Measurements from ENCODE around the gene FAR1.

FAR1 gene

GRCh38 chr11:13669544-13670488, 1.3 kb downstream of the FAR1 start:
- DNase-seq (ENCODE audit: low read depth, low spot score): no peak

- no peak for DNase-seq (ENCODE audit: low read depth, low spot score)
Observed at GRCh38 chr11:13672576-13673210, 4.2 kb downstream of the FAR1 start.

DNA sequence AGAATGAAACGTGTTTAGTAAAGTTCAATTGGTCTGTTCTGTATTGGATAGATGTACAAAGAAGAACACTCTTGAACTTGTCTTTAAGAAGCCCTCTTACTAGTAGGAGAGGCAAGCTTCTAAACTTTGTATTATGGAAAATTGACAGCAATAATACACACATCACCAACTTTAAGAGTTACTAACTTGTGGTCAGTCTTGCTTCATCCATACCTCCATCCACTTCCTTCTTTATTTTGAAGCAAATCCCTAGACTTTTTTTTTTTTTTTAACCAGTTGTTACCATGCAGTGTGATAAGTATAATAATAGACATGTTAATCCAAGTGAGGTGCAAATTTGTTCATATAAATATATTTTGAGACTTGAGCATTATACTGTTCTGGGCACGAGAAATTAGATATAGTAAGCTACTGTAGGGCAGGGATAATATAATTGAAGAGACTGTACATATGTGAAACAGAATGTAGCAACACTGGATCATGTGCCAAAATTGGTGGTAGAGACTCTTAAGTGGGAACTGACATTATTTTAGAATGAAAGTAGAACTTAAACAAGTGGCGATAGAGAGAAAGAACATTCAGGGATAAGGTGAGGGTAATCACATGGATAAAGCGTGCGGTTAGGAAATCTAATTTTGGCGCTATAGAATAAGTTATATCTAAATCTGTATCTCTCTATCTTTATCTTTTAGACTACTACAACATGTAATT, 6.5 kb downstream of the FAR1 start:
- no peak for DNase-seq (ENCODE audit: low read depth, low spot score)

DNA sequence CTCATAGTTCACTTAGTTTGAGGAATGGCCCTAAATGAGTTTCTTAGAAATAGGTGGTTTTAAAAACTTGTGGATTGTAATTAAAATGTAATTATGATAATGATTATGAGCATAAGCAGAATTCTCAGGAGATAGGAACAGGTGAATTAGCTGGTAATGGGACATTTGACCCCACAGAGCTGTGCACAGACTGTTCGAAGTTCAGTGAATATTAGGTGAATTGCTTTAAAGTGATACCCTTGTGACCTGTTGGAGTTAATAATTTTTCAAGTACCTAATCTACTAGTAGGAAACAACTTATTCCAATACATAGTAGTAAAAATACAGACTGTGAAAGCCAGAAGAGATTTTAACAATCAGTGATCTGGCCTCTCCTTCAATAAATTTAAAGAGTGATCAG, 8.1 kb downstream of the FAR1 start:
- DNase-seq (ENCODE audit: low read depth, low spot score): no peak

DNA sequence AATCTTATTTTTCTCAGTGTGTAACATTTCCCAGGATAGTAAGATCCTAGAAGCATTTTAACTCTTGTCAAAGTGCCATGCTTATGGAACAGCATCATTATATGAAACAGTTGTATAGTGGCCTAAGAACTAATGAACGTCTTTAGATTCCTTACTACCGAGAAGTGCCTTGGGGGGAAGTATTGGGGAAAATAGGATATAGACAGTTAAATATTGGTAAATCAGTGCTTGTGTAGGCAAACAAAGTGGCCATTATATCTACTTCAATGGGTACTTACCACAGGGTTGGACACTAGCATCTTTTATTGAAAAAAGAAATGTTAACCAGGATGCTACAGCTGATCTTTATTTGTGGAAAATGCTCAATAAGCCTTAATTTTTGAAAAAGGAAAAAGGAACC, 11.3 kb downstream of the FAR1 start:
- no peak for DNase-seq (ENCODE audit: low read depth, low spot score)

GRCh38 chr11:13680501-13681264, 12.2 kb downstream of the FAR1 start:
- no peak for DNase-seq (ENCODE audit: low read depth, low spot score)

- DNase-seq (ENCODE audit: low read depth, low spot score): no peak
Observed at GRCh38 chr11:13681446-13681845, 13.0 kb downstream of the FAR1 start.

DNA sequence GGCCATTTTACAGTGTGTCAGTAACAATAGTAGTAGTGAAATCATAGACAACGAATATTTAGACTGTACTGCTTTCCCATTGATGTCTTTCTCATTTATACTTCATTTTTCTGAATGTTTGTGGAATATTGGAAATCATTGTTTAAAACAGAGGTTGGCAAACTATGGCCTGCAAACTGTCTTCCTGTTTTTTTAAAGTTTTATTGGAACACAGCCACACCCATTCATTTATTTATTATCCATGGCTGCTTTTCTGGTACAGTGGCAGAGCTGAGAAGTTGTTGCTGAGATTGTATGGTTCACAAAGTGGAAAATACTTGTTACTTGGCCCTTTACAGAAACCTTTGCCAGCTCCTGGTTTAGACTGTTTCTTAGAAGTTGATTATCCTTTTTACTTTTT, 13.7 kb downstream of the FAR1 start:
- DNase-seq (ENCODE audit: low read depth, low spot score): no peak

GRCh38 chr11:13685461-13686108, 17.1 kb downstream of the FAR1 start:
- DNase-seq (ENCODE audit: low read depth, low spot score): no peak

GRCh38 chr11:13686776-13687175, 18.3 kb downstream of the FAR1 start:
- DNase-seq (ENCODE audit: low read depth, low spot score): no peak

GRCh38 chr11:13687271-13687670, 18.8 kb downstream of the FAR1 start:
- DNase-seq (ENCODE audit: low read depth, low spot score): no peak

GRCh38 chr11:13691286-13691899, 22.9 kb downstream of the FAR1 start:
- DNase-seq (ENCODE audit: low read depth, low spot score): no peak

DNA sequence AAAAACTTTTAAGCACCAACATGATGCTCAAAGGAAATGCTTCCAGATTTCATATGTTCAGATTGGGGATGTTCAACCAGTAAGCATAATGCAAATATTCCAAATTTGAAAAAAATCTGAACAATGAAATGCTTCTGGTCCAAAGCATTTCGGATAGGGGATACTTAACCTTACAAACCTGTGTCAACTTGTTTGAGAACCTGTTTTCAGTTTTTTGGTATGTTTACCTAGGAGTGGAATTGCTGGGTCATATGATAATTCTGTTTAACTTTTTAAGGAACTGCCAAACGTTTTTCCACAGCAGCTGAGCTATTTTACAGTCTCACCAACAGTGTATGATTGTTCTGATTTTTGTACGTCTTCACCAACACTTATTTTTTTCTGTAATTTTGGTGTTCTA, 23.7 kb downstream of the FAR1 start:
- no peak for DNase-seq (ENCODE audit: low read depth, low spot score)

- DNase-seq (ENCODE audit: low read depth, low spot score): no peak
Observed at GRCh38 chr11:13694115-13694514, 25.6 kb downstream of the FAR1 start.

DNA sequence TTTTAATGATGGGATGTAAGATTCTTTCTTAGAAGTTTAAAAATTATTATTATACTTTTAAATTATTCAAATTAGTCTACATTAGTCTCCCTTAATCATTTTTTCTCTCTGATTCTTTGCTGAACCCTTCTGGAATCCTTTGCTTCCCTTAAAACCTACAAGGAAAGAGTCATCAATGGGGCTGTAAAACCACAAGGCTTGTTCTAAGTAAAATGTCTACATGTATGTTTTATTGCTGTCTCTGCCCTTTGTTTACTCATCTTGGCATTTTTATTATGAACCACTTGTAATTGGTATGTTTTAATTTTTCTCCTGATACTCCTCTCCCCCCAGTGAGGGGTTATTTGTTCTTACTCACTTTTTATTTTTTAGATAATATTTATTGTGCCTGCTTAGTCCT, 27.4 kb downstream of the FAR1 start:
- no peak for DNase-seq (ENCODE audit: low read depth, low spot score)

- DNase-seq (ENCODE audit: low read depth, low spot score): no peak
Observed at GRCh38 chr11:13697710-13698109, 29.2 kb downstream of the FAR1 start.

- no peak for DNase-seq (ENCODE audit: low read depth, low spot score)
Observed at GRCh38 chr11:13698132-13698531, 29.7 kb downstream of the FAR1 start.

DNA sequence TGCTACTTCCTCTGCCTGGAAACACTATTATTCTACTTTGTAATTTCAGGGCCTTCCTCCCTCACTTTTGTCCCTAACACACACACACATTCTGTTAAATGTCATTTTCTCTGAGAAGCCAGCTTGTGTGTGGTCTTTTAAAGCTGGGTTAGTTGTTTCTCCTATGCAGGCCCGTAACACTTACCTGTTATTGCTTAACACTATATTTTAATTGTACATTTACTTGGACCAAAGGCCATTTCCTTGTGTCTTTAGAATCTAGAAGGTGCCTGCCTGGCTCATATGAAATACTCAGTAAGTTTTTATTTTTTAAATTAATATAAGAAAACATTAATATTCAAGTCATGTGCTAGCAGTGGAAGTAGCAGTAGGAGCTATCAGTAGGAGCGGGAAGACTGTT, 30.6 kb downstream of the FAR1 start:
- DNase-seq (ENCODE audit: low read depth, low spot score): no peak

GRCh38 chr11:13699870-13700269, 31.4 kb downstream of the FAR1 start:
- no peak for DNase-seq (ENCODE audit: low read depth, low spot score)

DNA sequence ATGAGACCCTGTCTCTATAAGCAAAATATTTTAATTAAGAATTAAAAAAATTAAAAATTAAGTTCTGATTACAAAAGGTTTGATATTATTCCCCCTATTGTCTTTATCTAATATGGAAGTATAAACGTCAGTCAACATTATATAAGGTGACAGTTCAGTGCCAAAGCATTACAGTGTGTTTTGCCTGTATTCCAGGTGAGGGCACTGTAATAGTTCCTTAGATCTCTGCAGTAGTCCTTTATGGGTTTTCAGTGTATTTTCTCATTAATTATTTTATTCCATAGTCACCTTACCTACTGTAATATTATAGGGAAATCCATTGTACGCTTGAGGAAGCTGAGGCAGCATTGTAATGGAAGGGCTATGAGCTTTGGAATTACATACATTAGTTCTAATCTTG, 33.0 kb downstream of the FAR1 start:
- no peak for DNase-seq (ENCODE audit: low read depth, low spot score)

DNA sequence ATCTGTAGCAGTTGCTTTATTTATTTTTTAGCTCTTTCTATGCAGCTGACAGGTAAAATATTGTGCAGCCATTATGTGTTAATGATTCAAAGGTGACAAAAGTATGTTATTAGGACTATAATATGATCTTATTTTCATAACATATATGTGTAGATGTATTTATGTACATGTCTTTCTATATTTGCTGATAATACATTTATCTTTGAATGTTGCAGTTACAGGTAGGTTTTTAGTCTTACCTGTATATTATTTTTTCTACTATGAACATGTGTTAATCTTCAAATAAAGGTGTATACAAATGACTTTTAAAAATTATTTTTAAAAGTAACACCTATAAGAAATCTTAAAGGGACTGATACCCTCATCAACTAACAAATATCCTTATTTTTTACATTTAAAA, 33.6 kb downstream of the FAR1 start:
- DNase-seq (ENCODE audit: low read depth, low spot score): no peak

Measured in activated CD4-positive, CD25-positive, alpha-beta regulatory T cell treated with anti-CD3 and anti-CD28 coated beads, Interleukin-2, amount 50 U/mL, for 16 hours (primary cell).